Measurements from ENCODE around the gene PHGDH.

GRCh38 chr1:119784191-119784781 lies 72.6 kb downstream of the PHGDH start:
- TF ChIP-seq POLR2A (IDR thresholded peaks at IDR 0.05; ENCODE audit: low read length) (no peak), GATA1 (IDR thresholded peaks at IDR 0.05; ENCODE audit: low read depth, low read length) (no peak)
